ENCODE data around the gene BCR. TPM values are rescaled to one million over a fixed set of nuclear protein-coding genes. Genes with fewer than 3 reads are reported as not detected.

The BCR gene
- total and polyA plus RNA-seq, 2 of the 4 experiments (the other 2 are of a cell fraction), result 28.9 to 44.6 TPM

DNA sequence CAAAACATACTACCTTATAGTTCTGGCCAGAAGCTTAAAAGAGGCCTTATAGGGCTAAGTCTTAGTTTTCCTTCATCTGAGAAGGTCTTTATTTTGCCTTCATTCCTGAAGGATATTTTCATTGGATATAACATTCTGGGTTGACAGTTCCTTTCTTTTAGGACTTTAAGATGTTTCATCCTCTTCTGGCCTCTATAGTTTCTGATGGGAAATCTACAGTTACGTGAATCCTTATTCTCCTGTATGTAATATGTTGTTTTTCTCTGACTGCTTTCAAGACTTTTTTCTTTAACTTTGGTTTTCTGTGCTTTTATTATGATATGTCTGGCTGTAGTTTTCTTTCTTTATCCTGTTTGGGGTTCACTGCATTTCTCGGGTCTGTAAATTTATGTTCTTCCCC, 48.2 kb downstream of the BCR start:
- no peak overlapping the region for H2AK9ac ChIP-seq (replicated peaks; ENCODE audit: low read depth, low read length, poor library complexity)
- no peak overlapping the region for H3K56ac ChIP-seq (ENCODE audit: extremely low read depth, insufficient read depth, low read length)
- intact Hi-C loops (cut with micrococcal nuclease), result no loop called here
- no peak overlapping the region for H2AFZ ChIP-seq (replicated peaks; ENCODE audit: low read length, poor library complexity)
- no peak overlapping the region for H3K4me3 ChIP-seq (ENCODE audit: insufficient read depth, low read depth, low read length)
- H3K4me1 ChIP-seq (ENCODE audit: control insufficient read depth, insufficient read depth, low read length), result peaks cover 15% of the 10 kb centered on the region
- H2BK5ac ChIP-seq (ENCODE audit: low read depth, low read length, poor library complexity, severe bottlenecking), result no peak overlapping the region
- H2BK20ac ChIP-seq (ENCODE audit: low read depth, low read length), result no peak overlapping the region
- H3K18ac ChIP-seq (ENCODE audit: low read depth, low read length), result no peak overlapping the region
- peaks cover 42% of the 10 kb centered on the region for H4K20me1 ChIP-seq (ENCODE audit: insufficient read depth, low read length)
- no peak overlapping the region for H3K4ac ChIP-seq (ENCODE audit: low read depth, low read length)
- in situ Hi-C loops (cut with MboI; ENCODE audit: low sequenced_read_pairs), result no loop called here
- no peaks in the 10 kb centered on the region for H3K27me3 ChIP-seq (ENCODE audit: control insufficient read depth, insufficient read depth, low read length)
- no peak for DNase-seq
- H2BK15ac ChIP-seq (ENCODE audit: low read depth, low read length), result no peak overlapping the region
- POLR2A ChIA-PET (ENCODE audit: unreplicated experiment), result no interaction called here
- ATAC-seq (ENCODE audit: low read depth), result no peak
- peaks cover 16% of the 10 kb centered on the region for H3K9me1 ChIP-seq (ENCODE audit: insufficient read depth, low read length)
- no peak overlapping the region for H4K91ac ChIP-seq (ENCODE audit: insufficient read depth, low read depth, low read length)
- H3K27ac ChIP-seq (ENCODE audit: insufficient read depth, low read length), result no peak overlapping the region
- CTCF ChIA-PET, result interaction anchor here (0.5 kb wide), 1 partner anchor 636 kb away, joined by 3 read pairs; no protein-coding TSS in a partner anchor
- peaks cover 3% of the 10 kb centered on the region; the same call in 1 of the 2 replicates for H3K9me3 ChIP-seq (ENCODE audit: control insufficient read depth, insufficient read depth, low read length)
- no peak overlapping the region for H2BK120ac ChIP-seq (ENCODE audit: low read depth, low read length)
- dilution Hi-C loops (cut with HindIII; ENCODE audit: low sequenced_read_pairs, unreplicated experiment), result no loop called here
- no peaks in the 10 kb centered on the region for H3K36me3 ChIP-seq (ENCODE audit: control insufficient read depth, insufficient read depth, low read length)
- H3K79me1 ChIP-seq (ENCODE audit: low read depth in 1 of 2, low read length in 2 of 2), result peaks cover 42 to 83% of the 10 kb centered on the region in 2 experiments
- no peak overlapping the region for H3K23ac ChIP-seq (ENCODE audit: low read depth, low read length)
- no peak for TF ChIP-seq MAZ (IDR thresholded peaks at IDR 0.05; ENCODE audit: borderline replicate concordance, low read depth, low read length)
- no peak for TF ChIP-seq MXI1 (IDR thresholded peaks at IDR 0.05; ENCODE audit: borderline replicate concordance, low read depth, low read length)
- no peak for TF ChIP-seq RAD21 (IDR thresholded peaks at IDR 0.05; ENCODE audit: low read length)
- no peak for TF ChIP-seq SMC3 (IDR thresholded peaks at IDR 0.05; ENCODE audit: low read depth, low read length)
- TF ChIP-seq CHD1 (IDR thresholded peaks at IDR 0.05; ENCODE audit: low read depth, low read length), result no peak
- no peak for TF ChIP-seq NFE2L2 (IDR thresholded peaks at IDR 0.05; ENCODE audit: low read depth, low read length)
- no peak for TF ChIP-seq FOS (IDR thresholded peaks at IDR 0.05; ENCODE audit: low read depth, low read length)
- no peak for TF ChIP-seq BHLHE40 (IDR thresholded peaks at IDR 0.05; ENCODE audit: low read depth, low read length)
- TF ChIP-seq POLR2A (IDR thresholded peaks at IDR 0.05; ENCODE audit: low read depth, low read length), result no peak
- TF ChIP-seq MAFK (IDR thresholded peaks at IDR 0.05; ENCODE audit: low read depth, low read length), result no peak
- TF ChIP-seq CEBPB (IDR thresholded peaks at IDR 0.05; ENCODE audit: low read depth, low read length), result no peak
- TF ChIP-seq, protein P1, sequence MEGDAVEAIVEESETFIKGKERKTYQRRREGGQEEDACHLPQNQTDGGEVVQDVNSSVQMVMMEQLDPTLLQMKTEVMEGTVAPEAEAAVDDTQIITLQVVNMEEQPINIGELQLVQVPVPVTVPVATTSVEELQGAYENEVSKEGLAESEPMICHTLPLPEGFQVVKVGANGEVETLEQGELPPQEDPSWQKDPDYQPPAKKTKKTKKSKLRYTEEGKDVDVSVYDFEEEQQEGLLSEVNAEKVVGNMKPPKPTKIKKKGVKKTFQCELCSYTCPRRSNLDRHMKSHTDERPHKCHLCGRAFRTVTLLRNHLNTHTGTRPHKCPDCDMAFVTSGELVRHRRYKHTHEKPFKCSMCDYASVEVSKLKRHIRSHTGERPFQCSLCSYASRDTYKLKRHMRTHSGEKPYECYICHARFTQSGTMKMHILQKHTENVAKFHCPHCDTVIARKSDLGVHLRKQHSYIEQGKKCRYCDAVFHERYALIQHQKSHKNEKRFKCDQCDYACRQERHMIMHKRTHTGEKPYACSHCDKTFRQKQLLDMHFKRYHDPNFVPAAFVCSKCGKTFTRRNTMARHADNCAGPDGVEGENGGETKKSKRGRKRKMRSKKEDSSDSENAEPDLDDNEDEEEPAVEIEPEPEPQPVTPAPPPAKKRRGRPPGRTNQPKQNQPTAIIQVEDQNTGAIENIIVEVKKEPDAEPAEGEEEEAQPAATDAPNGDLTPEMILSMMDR (conservative IDR thresholded peaks at IDR 0.05; ENCODE audit: low read depth, low read length), result no peak
- H4K5ac ChIP-seq (ENCODE audit: low read depth, low read length), result no peak overlapping the region
- no peak overlapping the region for H2AK5ac ChIP-seq (ENCODE audit: low read depth, low read length)
- no peak overlapping the region for H3K4me2 ChIP-seq (ENCODE audit: low read depth, low read length)
- no CpG with 5 or more reads among the region's 2 CpGs for WGBS, 2 experiments (ENCODE audit: extremely low coverage in 2 of 2, insufficient read length in 1 of 2)
- BruUV-seq (replicated peaks), result no TSS peak
- no peak overlapping the region for H3K9ac ChIP-seq (ENCODE audit: low read depth, low read length)
- H4K8ac ChIP-seq (ENCODE audit: low read depth in 2 of 2, low read length in 2 of 2), result no peak overlapping the region
- H3K14ac ChIP-seq (replicated peaks; ENCODE audit: low read depth, low read length), result no peak overlapping the region

Measured in IMR-90 (cell line).